Body of pancreas (tissue), 4 donors: ENCODE results near the gene ZNF440. TPM values are rescaled to one million over a fixed set of nuclear protein-coding genes. Genes with fewer than 3 reads are reported as not detected.
"Not testable (repeated sequence)": the region's sequence is repeated elsewhere in the genome, so short reads cannot be mapped to it uniquely, and the experiment has no call there.

Experiments used
- ATAC-seq: fragments of 150-250 bp; one replicate; pipeline ENCODE4 v1.9.1; 2016
- DNase-seq, 4 donors: peaks; one replicate each; pipeline ENCODE4 v3.0.0-alpha.2; 2019
- H3K27ac ChIP-seq, 4 donors: fragments of 200-600 bp; sonication (generic); 1 replicate in 3 of 4; 2 replicates in 1 of 4; pipeline versions ENCODE4 v1.5.1 to v1.6.1; 2016 to 2019; ENCODE audit warnings: mild to moderate bottlenecking in 1 of 4, mixed read lengths in 1 of 4, moderate library complexity in 1 of 4
- H3K27me3 ChIP-seq, 2 donors: fragments of 200-600 bp; sonication (generic); one replicate each; pipeline ENCODE4 v1.6.0; 2016; ENCODE audit warnings: mild to moderate bottlenecking in 1 of 2
- H3K36me3 ChIP-seq, 2 donors: fragments of 200-600 bp; sonication (generic); replicated peaks in 1 of 2; 2 replicates each; pipeline ENCODE4 v1.5.1; 2016; ENCODE audit warnings: low read depth in 2 of 2; ENCODE audit not compliant: insufficient read depth in 1 of 2
- H3K4me1 ChIP-seq: fragments of 200-600 bp; sonication (generic); one replicate; pipeline ENCODE4 v1.6.0; 2016
- H3K4me3 ChIP-seq, 2 donors: fragments of 200-600 bp; sonication (generic); 1 replicate in 1 of 2; 2 replicates in 1 of 2; pipeline ENCODE4 v1.5.1; 2016 to 2019
- H3K9me3 ChIP-seq, 3 donors: fragments of 200-600 bp; sonication (generic); 1 replicate in 2 of 3; 2 replicates in 1 of 3; pipeline ENCODE4 v1.5.1; 2016
- POLR2A ChIP-seq, 3 donors: fragments of 450-650 bp; IDR thresholded peaks; one replicate each; pipeline ENCODE4 v1.6.1; 2016; ENCODE audit warnings: antibody characterized with exemption in 3 of 3, mild to moderate bottlenecking in 2 of 3
- WGBS, 2 donors: methylation state at CpG; one replicate each; pipeline ENCODE4 v1.1.5; 2017; 5-methylcytosine and 5-hydroxymethylcytosine counted together
- intact Hi-C: fragments of 100-400 bp; cut with DNase I; formaldehyde crosslinking; loops from one replicate; pipeline ENCODE4 v1.15.1; 2023
- total RNA-seq, 2 donors: library from RNA; depleted of rRNA; stranded (reverse); fragments of >200 nt; gene quantifications; one replicate each; pipeline ENCODE4 v1.1.0, GENCODE V29; 2016
- TF ChIP-seq, protein P1 (sequence below), 7 experiments: fragments of 450-650 bp in 4 of 7; fragments of 200-600 bp in 3 of 7; sonication (generic) in 3 of 7; IDR thresholded peaks; one replicate each; pipeline ENCODE4 v1.5.1; 2016 to 2019; ENCODE audit warnings: antibody characterized with exemption in 7 of 7

ZNF440 gene
- total RNA-seq, 2 donors from 2014 or later = 6.0 to 11.9 TPM

DNA sequence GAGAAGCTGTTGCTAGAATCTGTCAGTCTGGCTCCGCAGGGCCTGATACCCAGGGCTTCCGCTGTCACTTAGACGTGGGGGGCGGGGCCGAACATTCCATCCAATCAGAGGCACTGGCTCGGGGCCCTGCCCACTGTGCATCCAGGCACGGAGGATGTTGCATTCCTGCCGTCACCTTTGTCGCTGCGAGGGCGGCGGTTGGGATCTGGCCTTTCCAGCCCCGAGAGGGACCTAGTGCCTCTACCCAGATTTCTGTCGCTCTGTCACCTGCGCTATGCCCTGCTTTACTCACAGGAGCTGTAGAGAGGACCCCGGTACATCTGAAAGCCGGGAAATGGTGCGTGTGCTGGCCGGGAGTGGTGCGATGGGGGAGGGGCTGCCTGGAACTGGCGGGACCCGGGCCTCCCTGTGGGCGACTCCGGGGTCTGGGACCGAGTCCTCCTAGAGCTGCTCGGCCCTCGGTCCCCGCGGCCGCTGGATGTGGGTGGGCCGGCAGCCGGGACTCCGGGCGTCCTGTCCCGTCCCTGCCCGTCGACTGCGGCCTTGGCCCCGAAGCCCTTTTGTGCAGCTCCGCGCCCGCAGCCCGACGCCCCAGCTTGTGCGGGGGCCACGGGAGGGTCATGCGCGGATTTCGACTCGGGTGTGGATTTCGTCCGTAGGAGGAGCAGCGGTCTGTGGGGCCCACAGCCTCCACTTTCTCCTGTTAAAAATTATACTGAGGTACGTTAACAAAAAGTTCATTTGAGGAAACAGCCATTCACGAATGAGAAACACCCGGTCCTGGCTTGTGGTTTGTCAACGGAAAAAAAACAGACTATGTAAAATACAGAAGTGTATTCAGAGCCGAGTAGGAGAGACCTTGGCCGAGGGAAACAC lies 34.8 kb downstream of the ZNF440 start, which contains the start of gene ZNF439:
ZNF439 (plus strand) TSS at position 133 of the 876 bp plus-strand sequence; CDS start at position 275, 142 bp downstream.
- ATAC-seq (peak; percentile 99), DNase-seq (peak; percentile 88 to 94 (median 92))
- Histone ChIP-seq H3K9me3 (no peaks in the 10 kb centered on the region), H3K4me1 (peaks cover 19% of the 10 kb centered on the region), H3K27me3 (no peaks in the 10 kb centered on the region), H3K4me3 (peak within 1 kb of the TSS; percentile 12 to 44), H3K36me3 (no peaks in the 10 kb centered on the region), H3K27ac (peak within 1 kb of the TSS; percentile 19 to 78 (median 47))
- intact Hi-C loops = no loop called here
- WGBS, 2 donors = 1 to 3% methylated on average over 42 to 59 of the region's 59 CpGs
- TF ChIP-seq, protein P1, sequence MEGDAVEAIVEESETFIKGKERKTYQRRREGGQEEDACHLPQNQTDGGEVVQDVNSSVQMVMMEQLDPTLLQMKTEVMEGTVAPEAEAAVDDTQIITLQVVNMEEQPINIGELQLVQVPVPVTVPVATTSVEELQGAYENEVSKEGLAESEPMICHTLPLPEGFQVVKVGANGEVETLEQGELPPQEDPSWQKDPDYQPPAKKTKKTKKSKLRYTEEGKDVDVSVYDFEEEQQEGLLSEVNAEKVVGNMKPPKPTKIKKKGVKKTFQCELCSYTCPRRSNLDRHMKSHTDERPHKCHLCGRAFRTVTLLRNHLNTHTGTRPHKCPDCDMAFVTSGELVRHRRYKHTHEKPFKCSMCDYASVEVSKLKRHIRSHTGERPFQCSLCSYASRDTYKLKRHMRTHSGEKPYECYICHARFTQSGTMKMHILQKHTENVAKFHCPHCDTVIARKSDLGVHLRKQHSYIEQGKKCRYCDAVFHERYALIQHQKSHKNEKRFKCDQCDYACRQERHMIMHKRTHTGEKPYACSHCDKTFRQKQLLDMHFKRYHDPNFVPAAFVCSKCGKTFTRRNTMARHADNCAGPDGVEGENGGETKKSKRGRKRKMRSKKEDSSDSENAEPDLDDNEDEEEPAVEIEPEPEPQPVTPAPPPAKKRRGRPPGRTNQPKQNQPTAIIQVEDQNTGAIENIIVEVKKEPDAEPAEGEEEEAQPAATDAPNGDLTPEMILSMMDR (IDR thresholded peaks at IDR 0.05) = no peak
- TF ChIP-seq POLR2A (IDR thresholded peaks at IDR 0.05) = peak in 2 of 3 donors; percentile 73

DNA sequence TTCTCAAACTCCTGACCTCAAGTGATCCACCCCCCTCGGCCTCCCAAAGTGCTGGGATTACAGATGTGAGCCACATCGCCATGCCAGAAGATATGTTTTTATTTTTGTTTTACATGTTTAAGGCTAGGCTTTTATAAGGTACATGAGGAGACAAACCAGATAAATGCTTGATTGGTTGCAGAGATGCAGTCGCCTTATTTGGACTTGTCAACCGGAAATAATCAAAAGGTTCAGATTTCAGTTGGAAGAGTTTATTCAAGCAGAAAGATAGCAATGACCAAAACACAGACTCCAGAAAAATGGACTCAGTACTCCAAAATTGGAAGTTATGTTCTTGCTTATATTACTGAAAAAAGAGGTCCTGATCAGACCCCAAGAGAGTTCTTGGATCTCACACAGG lies 36.2 kb downstream of the ZNF440 start:
- DNase-seq, intact Hi-C loops: not testable (repeated sequence)

GRCh38 chr19:11853358-11853757 lies 39.3 kb downstream of the ZNF440 start:
- no peaks in the 10 kb centered on the region for H3K27me3 ChIP-seq
- intact Hi-C loops = no loop called here

More for the DNA sequence above, 36.2 kb downstream of the ZNF440 start:
- ATAC-seq, H3K4me3 ChIP-seq, H3K27me3 ChIP-seq, H3K9me3 ChIP-seq, H3K27ac ChIP-seq, H3K36me3 ChIP-seq: not testable (repeated sequence)
- peaks cover 19% of the 10 kb centered on the region for H3K4me1 ChIP-seq
- WGBS, 2 donors = 92 to 95% methylated on average over 4 of the region's 4 CpGs

GRCh38 chr19:11856596-11857250 lies 42.6 kb downstream of the ZNF440 start:
- no peak for DNase-seq
- 92 to 96% methylated on average over 12 of the region's 12 CpGs for WGBS, 2 donors
- Histone ChIP-seq H3K4me3 (no peak overlapping the region), H3K36me3 (no peaks in the 10 kb centered on the region), H3K27ac (no peak overlapping the region), H3K9me3 (no peaks in the 10 kb centered on the region), H3K27me3 (no peaks in the 10 kb centered on the region), H3K4me1 (no peaks in the 10 kb centered on the region)
- intact Hi-C loops = no loop called here
- no peak for ATAC-seq
- TF ChIP-seq, protein P1 (IDR thresholded peaks at IDR 0.05) = no peak
- TF ChIP-seq POLR2A (IDR thresholded peaks at IDR 0.05) = no peak

More at GRCh38 chr19:11853358-11853757, 39.3 kb downstream of the ZNF440 start:
- ATAC-seq (no peak), DNase-seq (no peak)
- no peak overlapping the region for H3K27ac ChIP-seq
- H3K4me3 ChIP-seq = no peak overlapping the region
- no peak for TF ChIP-seq POLR2A (IDR thresholded peaks at IDR 0.05)
- TF ChIP-seq, protein P1 (IDR thresholded peaks at IDR 0.05) = no peak
- WGBS, 2 donors = 81 to 94% methylated on average over 3 of the region's 3 CpGs
- peaks cover 15% of the 10 kb centered on the region for H3K4me1 ChIP-seq
- H3K9me3 ChIP-seq = no peaks in the 10 kb centered on the region
- no peaks in the 10 kb centered on the region for H3K36me3 ChIP-seq

DNA sequence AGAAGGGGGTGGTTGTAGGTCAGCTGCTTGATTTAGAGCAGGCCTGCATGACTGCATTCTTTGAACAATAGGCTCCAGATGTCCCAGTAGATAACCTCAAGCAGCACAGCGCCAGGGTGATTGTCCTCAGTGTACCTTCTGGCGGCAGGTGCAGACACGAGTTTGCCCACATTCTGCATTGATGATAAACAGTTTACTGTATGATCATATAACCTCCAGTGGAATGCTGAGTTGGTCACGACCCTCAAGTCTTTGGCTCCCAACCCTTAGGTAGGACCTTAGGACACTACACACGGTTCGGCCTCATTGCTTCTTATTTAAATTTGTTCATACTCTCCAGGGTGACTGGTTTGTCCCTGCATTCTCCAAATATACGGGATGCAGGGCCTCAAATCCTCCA lies 46.6 kb downstream of the ZNF440 start:
- no peaks in the 10 kb centered on the region for H3K36me3 ChIP-seq
- no peaks in the 10 kb centered on the region for H3K27me3 ChIP-seq
- TF ChIP-seq, protein P1 (IDR thresholded peaks at IDR 0.05) = no peak
- TF ChIP-seq POLR2A (IDR thresholded peaks at IDR 0.05) = no peak
- no peak for ATAC-seq
- H3K9me3 ChIP-seq = no peaks in the 10 kb centered on the region
- whole genome bisulfite sequencing, 2 donors = 89 to 93% methylated on average over 7 of the region's 7 CpGs
- intact Hi-C loops = no loop called here
- no peak overlapping the region for H3K4me3 ChIP-seq
- no peak overlapping the region for H3K27ac ChIP-seq
- H3K4me1 ChIP-seq = no peaks in the 10 kb centered on the region
- no peak for DNase-seq
